ENCODE results near the gene PDZRN4. TPM values are rescaled to one million over a fixed set of nuclear protein-coding genes. Genes with fewer than 3 reads are reported as not detected.

PDZRN4 gene
- total RNA-seq, 1 donor = 2.4 TPM

DNA sequence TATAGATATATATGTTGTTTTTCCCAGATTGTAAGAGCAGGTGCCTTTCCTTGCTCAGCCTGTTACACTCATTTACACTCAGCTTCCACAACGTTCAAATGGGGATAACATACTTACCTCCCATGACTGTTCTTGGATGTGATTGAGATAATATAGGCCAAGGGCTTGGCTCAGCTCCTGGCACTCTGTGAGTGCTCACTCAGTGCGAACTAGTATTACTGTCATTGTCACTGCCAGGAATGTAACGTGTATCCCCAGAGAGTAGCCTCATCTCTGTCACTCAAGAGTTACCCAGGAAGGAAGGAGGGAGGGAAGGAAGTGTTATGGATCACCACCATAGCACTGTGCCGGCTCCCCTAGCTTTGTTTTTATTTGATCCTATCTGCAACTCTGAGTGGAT is 307.9 kb downstream of the PDZRN4 start:
- DNase-seq (ENCODE audit: low read depth in 2 of 3, low spot score in 2 of 3) = no peak

DNA sequence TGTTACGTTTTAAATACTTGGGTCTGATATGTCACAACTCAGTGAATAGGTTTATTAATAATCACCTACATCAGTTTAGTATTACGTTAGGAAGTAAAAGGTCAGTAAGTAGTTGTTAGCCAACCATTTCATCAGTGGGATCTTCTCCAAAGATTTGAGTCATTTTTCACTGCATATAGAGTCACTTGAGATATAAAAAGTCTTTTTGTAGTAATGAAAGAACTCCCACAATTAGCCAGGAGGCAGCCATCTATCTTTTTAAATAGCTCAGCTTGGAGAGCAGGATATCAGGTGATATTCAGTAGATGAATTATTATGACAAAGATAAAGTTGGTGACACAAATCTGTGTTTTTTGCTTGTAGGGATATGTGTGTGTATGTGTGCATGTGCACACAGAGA is 309.3 kb downstream of the PDZRN4 start:
- no peak for DNase-seq (ENCODE audit: low read depth in 2 of 3, low spot score in 2 of 3)

DNA sequence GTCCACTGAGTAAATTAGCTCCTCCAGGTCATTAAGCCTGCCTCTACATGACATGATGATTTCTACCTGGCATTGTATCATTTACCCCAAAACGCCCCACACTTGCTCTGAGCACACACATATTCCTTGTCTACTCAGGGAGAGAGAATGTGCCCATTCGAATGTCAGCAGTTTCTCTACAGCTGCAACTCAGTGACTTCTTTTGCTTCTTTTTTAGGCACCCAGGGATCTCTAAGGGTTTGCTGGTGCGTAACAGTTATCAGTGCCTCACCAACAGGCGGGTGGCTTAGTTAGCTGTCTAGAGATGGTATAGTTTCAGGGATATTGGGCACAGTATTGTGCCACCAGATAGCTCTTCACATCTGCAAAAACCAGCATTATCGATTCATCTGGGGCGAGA is 316.9 kb downstream of the PDZRN4 start:
- no peak for DNase-seq (ENCODE audit: low read depth in 2 of 3, low spot score in 2 of 3)

DNA sequence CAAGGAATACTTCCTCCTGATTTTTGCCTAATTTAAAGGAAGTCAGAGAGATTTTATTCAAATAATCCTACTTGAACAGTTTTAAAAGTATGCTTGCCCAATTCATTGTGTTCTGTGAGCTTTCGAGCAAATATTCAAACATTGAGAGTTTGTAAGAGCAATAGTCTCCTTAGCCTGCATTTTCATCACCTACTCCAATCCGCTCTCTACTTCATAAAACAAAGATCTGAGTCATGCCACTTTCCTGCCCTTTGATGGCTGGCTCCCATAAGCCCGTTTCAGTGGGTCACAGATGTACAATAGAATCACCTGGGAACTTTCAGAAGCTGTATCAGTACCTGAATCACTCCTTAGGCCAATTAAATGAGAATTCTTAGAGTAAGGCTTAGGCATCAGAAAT is 319.2 kb downstream of the PDZRN4 start:
- DNase-seq (ENCODE audit: low read depth in 2 of 3, low spot score in 2 of 3) = no peak

DNA sequence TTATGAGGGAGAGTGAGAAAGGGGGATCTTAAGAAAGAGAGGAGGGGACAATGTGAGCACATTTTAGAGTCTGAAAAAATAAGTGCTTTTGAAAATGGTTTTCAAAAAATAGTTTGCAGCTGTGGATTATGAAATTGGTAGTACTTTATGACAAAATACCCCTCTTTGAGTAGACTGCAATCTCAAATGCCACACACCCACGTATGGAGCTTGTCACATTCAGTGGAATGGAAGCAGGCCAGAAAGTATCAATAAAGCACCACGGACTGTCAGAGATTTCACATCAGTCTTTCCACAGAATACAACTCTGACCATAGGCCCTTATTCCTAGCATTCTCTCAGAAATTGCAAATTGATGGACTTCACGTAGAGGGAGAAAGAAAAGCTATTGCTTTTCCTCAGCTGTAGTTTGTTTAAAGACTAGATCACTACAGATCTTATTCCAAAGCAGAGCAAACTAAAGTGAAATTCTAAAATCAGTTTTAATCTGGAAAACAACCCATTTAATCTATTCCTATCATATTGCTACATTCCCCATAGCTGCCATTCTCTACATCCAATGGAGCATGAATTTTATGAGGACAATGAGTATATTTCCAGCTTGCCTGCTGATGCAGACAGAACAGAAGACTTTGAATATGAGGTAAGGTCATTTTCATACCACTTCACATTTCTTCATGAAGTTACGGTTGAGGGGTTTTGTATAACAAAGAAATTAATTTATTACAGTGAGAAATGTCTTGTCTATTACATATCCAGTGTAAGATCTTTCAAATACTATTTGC is 321.3 kb downstream of the PDZRN4 start:
- no peak for DNase-seq (ENCODE audit: low read depth in 2 of 3, low spot score in 2 of 3)

DNA sequence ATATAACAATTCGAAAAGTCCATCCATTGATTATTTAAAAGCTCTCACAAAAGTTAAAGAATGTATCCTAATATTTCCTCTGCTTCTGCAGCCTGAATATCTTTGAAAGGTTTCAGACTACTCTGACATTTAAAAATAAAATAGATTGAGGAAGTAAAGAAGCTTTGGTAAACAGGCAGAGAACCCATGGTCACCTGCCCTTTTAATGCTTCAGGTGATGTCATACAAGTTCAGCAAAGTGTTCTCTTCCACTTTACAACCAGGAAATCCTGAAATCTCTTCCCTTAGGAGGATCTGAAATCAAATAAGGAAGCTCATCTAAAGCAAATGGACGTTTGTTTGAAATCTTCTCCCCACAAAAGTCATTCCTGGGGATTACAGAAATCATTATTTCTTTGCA is 322.4 kb downstream of the PDZRN4 start:
- DNase-seq (ENCODE audit: low read depth in 2 of 3, low spot score in 2 of 3) = peak in 1 of 3 donors; percentile 37

DNA sequence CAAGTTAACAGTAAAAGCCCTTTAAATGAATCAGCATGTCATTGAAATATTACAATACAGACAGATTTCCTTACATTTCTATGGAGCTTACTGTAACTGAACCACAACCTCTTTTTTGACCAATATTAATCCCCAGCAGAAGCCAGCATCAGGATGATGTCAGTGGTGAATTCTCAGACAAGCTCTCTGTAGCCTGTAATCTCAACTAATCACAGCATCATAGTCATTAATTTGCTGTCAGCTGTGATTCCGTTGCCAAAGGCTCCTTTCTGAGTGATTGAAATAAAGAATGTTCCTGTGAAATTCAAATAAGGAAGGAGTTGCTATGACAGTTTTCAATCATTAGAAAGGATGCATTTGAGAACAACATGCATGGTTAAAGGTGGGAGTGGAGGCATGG is 323.1 kb downstream of the PDZRN4 start:
- no peak for DNase-seq (ENCODE audit: low read depth in 2 of 3, low spot score in 2 of 3)

DNA sequence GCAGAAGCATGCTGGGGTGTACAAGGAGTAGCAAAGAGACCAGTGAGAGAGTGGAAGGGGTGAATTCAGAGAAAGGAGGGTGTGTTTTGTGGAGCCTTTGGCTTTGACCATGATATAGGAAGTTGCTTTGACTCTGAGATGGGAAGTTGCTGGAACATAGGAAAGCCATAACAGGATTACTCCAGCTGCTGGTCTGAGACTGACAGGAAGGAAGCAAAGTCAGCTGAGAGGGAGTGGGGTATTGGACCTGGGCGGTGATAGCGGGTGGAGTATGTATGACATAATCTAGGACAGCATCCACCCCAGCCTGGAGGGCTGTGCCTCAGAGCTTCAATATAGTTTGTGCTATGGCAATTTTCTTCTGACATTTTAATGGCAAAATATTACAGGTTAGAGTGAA is 324.4 kb downstream of the PDZRN4 start:
- DNase-seq (ENCODE audit: low read depth in 2 of 3, low spot score in 2 of 3) = no peak

DNA sequence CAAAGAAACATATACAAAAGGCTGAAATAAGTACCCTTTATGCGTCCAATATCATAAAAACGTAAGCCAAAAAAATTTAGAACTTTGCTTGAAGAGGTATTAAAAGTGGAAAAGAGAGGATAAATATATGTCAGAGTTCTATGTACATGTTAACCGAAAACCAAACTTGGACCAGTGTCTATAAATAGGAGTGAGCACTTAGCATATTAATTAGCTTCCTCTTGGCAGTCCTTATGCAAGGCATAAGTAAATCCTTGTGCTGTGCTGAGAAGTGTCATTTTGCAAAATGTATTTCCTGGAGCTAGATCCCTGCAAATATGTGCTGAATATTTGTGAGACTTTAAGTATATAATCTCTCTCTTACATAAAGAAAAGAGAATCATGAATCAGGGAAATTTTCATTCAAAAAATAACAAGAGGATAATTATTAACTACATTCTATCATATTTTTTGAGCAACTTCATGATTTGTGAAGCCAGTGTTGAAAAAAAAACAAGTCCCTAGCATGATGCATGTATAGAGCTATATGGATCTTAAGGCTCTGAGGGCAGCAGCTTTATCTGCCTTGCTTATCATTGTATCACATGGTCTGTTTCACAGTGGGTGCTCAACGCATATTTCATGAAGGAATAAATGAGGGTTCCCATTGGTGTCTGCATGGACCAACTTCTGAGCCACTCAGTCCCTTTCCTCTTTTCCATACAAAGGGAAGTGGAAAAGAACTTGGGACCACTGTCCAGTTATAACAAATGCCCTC is 326.1 kb downstream of the PDZRN4 start:
- no peak for DNase-seq (ENCODE audit: low read depth in 2 of 3, low spot score in 2 of 3)

DNA sequence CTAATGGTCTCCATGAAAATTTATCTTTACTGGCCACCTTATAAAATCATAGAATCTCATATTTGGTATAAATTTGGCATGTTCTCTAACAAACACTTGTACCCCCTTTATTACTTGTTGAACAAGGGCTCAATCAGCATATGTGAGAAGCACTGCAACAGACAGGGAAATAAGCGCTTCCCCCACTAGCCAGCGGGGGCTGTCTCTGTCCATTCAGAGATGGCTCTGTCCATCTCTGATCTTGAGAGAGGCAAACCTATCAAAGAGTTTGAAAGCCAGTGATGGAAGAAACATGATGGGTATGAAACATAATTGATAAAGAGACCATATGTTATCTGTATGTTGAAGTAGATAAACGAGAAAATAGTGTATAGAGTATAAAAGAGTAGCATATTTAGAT is 326.8 kb downstream of the PDZRN4 start:
- no peak for DNase-seq (ENCODE audit: low read depth in 2 of 3, low spot score in 2 of 3)

DNA sequence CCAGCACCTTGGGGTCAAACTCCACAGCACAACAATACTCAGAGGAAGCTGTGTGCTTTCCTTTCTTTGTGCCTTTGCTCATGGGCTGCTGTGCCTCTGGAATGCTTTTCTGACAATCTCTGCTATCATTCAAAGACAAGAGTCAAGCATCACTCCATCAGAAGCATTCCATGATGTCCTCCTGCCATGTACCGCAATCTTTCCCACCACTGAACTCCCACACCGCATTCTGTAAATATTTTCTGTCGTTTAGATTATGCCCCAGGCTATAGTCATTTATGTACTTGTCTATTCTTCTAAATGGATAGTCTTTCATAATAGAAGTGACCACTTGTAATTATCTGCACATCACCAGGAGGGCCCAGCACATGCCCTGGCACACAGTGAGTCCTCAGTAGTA is 327.8 kb downstream of the PDZRN4 start:
- DNase-seq (ENCODE audit: low read depth in 2 of 3, low spot score in 2 of 3) = no peak

DNA sequence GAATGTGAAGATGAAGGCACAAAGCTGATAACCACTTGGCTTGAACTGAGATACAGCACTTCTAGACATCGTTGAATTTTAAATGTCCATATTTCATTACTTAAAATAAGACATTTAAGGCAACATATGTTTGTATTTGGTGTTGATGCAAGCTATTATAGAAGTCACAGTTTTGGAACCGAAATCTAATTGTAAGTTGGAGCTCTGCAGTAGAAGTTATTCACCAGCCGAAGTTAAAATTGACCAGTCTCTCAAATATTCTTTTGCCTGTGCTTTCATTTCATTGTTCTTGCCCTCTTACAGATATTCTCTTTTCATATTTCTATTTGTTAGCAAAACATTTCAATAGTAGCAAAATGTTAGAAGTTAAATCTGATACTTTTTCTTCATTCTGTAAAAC is 332.7 kb downstream of the PDZRN4 start:
- no peak for DNase-seq (ENCODE audit: low read depth in 2 of 3, low spot score in 2 of 3)

DNA sequence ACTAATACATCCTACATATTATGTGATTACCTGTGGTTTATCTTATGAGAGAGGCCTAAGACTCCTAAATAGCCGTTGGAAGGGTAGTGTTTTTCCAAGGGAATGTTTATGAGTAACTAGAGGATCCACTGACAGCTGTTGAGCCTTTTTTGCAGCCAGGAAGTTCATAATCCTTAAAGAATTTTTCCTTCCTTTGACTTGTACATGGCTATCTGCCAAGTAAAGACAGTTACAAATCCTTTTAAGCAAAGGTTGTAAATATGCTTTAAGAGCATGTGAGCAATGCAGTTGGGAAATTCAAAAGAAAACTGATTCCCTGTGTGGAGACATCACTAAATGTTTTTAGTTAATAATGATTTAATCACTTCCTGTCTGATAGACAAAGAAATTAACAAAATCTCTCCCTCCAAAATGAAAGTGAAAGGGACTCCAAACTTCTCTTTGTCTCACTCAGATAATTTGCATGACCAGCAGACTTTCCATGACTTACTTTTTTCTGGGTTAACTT is 333.8 kb downstream of the PDZRN4 start:
- DNase-seq (ENCODE audit: low read depth in 2 of 3, low spot score in 2 of 3) = peak in 2 of 3 donors; percentile 29 to 78

DNA sequence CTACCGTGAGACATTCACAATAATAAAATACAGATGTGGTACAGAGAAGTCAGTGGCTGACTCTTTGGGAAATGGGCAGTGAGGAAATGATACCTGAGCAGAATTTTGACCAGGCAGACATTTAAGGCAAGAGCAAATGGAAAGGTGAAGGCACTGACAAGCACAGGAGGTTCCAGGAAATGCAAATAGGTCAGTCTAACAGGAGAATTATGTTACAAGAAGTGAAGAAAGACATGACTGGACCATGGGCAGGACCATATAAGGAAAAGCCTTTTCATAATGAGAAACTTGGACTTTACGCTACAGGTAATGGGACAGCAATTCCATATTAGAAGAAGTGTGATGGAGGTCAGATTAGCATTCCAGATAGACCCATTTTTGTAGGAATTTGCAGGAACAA is 338.9 kb downstream of the PDZRN4 start:
- DNase-seq (ENCODE audit: low read depth in 2 of 3, low spot score in 2 of 3) = no peak

DNA sequence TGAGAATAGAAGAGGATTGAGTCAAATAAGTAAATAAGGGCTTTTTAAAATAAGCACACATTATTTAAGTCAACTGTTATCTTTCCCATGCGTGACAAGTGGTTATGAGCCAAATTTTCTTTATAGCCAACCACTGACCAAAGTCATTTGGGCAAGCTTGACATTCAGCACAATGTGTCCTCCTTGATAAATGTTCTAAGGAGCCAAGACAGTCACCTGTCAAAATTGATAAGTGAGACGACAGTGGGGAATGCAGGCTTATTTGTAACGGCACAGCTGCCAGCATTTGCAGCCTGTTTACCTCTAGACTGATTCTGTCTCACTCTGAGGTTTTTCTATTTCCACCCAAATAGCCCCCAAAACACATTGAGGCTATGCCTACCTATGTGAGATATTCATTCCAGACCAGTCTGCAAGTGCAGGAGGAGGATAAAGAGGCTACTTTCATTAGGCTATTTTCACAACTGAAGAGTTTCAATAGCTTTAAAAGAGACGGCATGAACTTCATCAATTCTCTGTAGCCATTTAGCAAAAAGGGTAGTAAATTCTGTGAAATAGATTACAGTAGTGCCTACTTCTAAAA is 339.5 kb downstream of the PDZRN4 start:
- DNase-seq (ENCODE audit: low read depth in 2 of 3, low spot score in 2 of 3) = peak in 2 of 3 donors; percentile 10 to 19

DNA sequence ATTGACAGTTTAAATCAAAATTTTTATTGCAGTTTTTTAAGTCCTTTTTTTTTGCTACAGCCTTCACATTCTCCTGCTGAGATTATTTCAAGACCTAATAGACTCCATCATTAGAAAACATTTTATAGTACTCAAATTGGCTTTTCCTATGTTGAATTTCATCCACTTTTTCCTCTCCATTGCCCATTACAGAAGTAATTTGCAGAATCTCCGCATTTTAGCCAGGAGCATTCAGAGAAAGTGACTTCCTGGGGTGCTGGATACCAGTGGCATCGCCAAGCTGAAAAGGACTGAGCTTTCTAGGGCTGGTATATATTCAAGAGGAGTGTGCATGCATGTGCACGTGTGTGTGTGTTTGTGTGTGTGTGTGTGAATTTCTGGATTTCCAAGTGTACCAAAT is 340.8 kb downstream of the PDZRN4 start:
- no peak for DNase-seq (ENCODE audit: low read depth in 2 of 3, low spot score in 2 of 3)

DNA sequence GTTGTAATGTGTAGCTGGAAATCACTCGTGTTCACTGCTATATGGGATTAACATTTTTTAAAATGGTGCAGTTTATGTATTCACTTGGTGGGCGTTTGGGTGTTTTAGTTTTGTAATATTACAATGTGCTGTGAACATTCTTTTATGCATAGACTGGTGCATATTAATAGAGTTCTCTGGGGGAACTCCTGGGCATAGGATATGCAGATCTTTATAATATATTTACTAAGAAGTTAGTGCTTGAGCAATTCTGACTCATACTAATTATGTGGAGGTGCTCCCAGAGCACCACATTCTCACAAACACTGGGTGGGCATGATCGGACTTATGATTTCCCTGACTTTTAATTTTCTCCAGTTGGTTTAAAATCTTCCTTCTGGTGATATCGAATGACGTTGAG is 342.3 kb downstream of the PDZRN4 start:
- no peak for DNase-seq (ENCODE audit: low read depth in 2 of 3, low spot score in 2 of 3)

DNA sequence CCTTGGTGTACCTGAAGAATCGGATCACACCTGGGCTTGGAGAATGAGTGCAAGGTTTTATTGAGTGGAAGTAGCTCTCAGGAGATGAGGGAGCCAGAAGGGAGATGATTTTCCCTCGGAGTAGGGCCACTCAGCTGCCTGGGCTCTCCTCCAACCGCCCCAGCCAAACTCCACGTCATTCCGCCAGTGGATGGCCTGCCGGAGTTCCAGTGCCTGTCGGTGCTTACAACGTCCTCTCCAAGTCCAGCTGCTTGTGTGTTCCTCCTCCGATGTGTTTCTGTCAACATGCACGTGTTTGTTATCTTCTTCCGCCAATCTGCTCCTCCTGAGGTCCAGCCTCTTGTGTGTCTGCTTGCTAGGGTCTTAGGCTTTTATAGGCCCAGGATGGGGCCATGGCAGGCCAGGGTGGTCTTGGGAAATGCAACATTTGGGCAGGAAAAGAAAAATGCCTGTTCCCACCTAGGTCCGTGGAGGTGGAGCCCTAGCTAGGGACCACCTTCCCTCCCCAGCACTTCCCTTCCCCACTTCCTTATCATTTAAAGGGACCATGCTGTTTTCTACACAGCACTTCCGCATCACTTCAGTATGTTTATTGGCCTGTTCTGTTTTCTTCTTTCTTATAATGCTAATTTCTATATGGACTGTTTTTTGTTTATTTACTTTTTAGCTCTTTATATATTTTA is 343.2 kb downstream of the PDZRN4 start:
- DNase-seq (ENCODE audit: low read depth in 2 of 3, low spot score in 2 of 3) = no peak

DNA sequence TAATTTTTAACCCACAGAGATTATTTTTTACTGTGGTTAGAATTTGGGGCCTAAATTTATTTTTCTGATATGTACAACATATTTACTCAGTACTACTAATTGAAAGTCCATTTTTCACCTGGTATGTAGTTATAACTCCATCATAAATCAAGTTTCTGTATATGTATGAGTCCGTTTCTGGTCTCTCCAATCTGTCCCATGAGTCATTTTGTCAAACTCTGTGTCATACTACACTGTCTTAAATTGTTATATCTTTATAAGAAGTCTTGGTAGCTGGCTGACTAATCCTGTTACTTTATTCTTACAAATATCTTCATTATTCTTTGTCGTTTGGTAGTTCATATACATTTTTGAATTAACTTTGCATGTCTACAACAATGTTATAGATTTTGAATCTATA is 344.0 kb downstream of the PDZRN4 start:
- DNase-seq (ENCODE audit: low read depth in 2 of 3, low spot score in 2 of 3) = no peak

DNA sequence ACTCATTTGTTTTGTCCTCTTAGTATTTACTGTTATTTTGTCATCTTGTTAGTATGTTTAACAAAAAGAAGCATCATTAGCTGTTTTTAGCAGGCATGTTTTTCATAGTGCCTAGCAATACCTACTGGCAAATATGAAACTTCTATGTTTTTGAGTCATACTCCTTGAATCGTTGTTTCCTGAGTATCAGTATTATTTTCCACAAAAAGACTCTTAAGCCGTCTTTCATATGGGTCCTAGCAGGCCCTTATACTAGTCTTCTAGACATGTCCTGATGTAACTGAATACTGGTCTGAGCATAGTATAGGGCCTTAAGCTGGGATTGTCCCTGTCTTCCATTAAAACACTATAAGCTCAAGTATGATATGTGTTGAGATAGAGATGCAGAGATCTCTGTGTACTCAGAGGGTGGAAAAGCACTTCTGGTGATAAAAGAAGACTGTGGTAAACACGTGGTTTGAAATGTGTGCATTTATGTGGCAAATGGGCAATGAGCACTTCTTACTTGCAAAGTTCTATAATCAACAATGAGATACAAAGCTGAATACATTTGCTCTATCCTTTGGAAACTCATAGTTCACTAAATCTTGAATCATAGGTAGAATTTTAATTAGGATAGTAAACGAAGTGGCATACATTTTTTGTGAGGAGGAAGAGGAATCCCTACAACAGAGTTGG is 348.8 kb downstream of the PDZRN4 start:
- DNase-seq (ENCODE audit: low read depth in 2 of 3, low spot score in 2 of 3) = no peak

DNA sequence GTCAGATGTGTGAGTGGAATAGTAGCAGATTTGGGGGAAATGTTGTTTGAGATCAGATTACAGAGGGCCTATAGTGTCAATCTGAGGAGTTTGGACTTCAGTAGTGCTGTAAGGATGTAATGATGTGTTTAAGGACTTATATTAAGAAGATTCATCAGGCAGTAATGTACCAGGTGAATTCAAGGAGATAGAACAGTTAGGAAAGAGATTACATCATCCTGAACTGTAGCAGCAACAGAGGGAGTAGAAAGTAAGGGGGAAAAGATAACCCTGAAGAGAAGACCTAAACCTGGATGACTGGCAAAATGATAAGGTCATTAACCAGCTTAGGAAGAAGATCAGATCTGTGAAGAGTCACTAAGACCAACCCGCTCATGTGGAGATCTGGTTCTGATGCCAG is 349.4 kb downstream of the PDZRN4 start:
- DNase-seq (ENCODE audit: low read depth in 2 of 3, low spot score in 2 of 3) = no peak
